Panc1 (cell line): Measurements from ENCODE around the gene CLEC16A. TPM values are rescaled to one million over a fixed set of nuclear protein-coding genes. Genes with fewer than 3 reads are reported as not detected.

Experiments used
- ATAC-seq: fragments of 200-7000 bp; cut with Tn5 transposase; 2 replicates; pipeline ENCODE4 v1.9.1; 2020; ENCODE audit warnings: mild to moderate bottlenecking, moderate library complexity
- BruUV-seq: library from RNA; stranded (reverse); fragments of 400-500 nt; replicated peaks from 2 replicates; lab custom pipeline; 2021; lab: Mats Ljungman, UMichigan
- CTCF ChIA-PET: fragments of 300-600 bp; sonication (Branson Sonifier 250); formaldehyde crosslinking; loops from one replicate; lab custom pipeline; 2022; ENCODE audit warnings: antibody characterized with exemption; lab: Charles Lee
- POLR2A ChIA-PET: fragments of 300-600 bp; sonication (Branson Sonifier 250); formaldehyde crosslinking; loops from one replicate; lab custom pipeline; 2022; ENCODE audit warnings: antibody characterized with exemption; lab: Charles Lee
- DNase-seq: peaks from one replicate; pipeline ENCODE4 v3.0.0-alpha.2; 2010; ENCODE audit warnings: low read depth, low spot score
- H3K27ac ChIP-seq: 2 replicates; pipeline ENCODE4 v1.5.1; 2011; ENCODE audit warnings: mild to moderate bottlenecking, low read length, inconsistent platforms
- H3K27me3 ChIP-seq: fragments of 200-500 bp; sonication (Bioruptor generic); 2 replicates; pipeline ENCODE4 v1.6.0; 2014; ENCODE audit warnings: low read length, inconsistent platforms; ENCODE audit not compliant: control insufficient read depth, insufficient read depth
- H3K36me3 ChIP-seq: fragments of 200-500 bp; sonication (Bioruptor generic); 2 replicates; pipeline ENCODE4 v1.5.1; 2014; ENCODE audit warnings: inconsistent platforms, mild to moderate bottlenecking, low read length, moderate library complexity; ENCODE audit not compliant: control insufficient read depth, insufficient read depth
- H3K4me1 ChIP-seq: 2 replicates; pipeline ENCODE4 v1.5.1; 2011; ENCODE audit warnings: inconsistent platforms, mild to moderate bottlenecking, low read length, moderate library complexity; ENCODE audit not compliant: control insufficient read depth, insufficient read depth
- H3K4me3 ChIP-seq, 2 experiments: 2 replicates each; pipeline ENCODE4 v1.5.1; 2011 to 2012; ENCODE audit warnings: low read depth in 2 of 2, low read length in 2 of 2, mild to moderate bottlenecking in 2 of 2, inconsistent platforms in 1 of 2, moderate library complexity in 1 of 2
- H3K9me3 ChIP-seq: fragments of 200-500 bp; sonication (Bioruptor generic); 2 replicates; pipeline ENCODE4 v1.5.1; 2014; ENCODE audit warnings: low read depth, mild to moderate bottlenecking, inconsistent platforms, low read length, moderate library complexity; ENCODE audit not compliant: control insufficient read depth, insufficient read depth
- CTCF ChIP-seq: fragments of 450-650 bp; IDR thresholded peaks from 2 replicates; pipeline ENCODE4 v1.5.1; 2017; ENCODE audit warnings: mild to moderate bottlenecking
- POLR2AphosphoS5 ChIP-seq: IDR thresholded peaks from 2 replicates; pipeline ENCODE4 v1.6.1; 2012; ENCODE audit warnings: mild to moderate bottlenecking, low read depth, low read length, moderate library complexity
- REST ChIP-seq, 2 experiments: IDR thresholded peaks; 2 replicates each; pipeline ENCODE4 v1.6.1; 2011 to 2012; ENCODE audit warnings: low read depth in 2 of 2, control low read depth in 1 of 2, low read length in 1 of 2, mild to moderate bottlenecking in 1 of 2, moderate library complexity in 1 of 2; ENCODE audit not compliant: insufficient read depth in 1 of 2
- SIN3A ChIP-seq: IDR thresholded peaks from 2 replicates; pipeline ENCODE4 v1.6.1; 2012; ENCODE audit warnings: low read depth, mild to moderate bottlenecking, low read length, moderate library complexity, borderline replicate concordance; ENCODE audit not compliant: insufficient read depth
- TCF7L2 ChIP-seq: IDR thresholded peaks from 2 replicates; pipeline ENCODE4 v1.6.1; 2011; ENCODE audit warnings: mild to moderate bottlenecking, low read depth, low read length, inconsistent platforms
- in situ Hi-C: cut with HindIII; loops from 2 replicates; pipeline ENCODE4 v1.10.0; 2016; ENCODE audit warnings: low sequenced_read_pairs, low pct_unique_long_range_greater_than_20kb
- intact Hi-C: fragments of 100-400 bp; cut with micrococcal nuclease; formaldehyde crosslinking; loops from one replicate; pipeline ENCODE4 v1.10.0; 2022; ENCODE audit not compliant: unreplicated experiment
- total RNA-seq: library from RNA; stranded (reverse); gene quantifications from one replicate; pipeline ENCODE4 v1.2.1, GENCODE V29; 2021; ENCODE audit not compliant: unreplicated experiment

The CLEC16A gene
- total RNA-seq, 1 experiment from 2014 or later, result 21.0 TPM

- H3K27ac ChIP-seq, result peak overlapping the region; percentile 95
- peaks cover 42% of the 10 kb centered on the region for H3K4me1 ChIP-seq
- in situ Hi-C loops, result no loop called here
- no peaks in the 10 kb centered on the region for H3K27me3 ChIP-seq
- ChIA-PET POLR2A (no interaction called here), CTCF (no interaction called here)
- H3K36me3 ChIP-seq, result no peaks in the 10 kb centered on the region; the same call in 1 of the 2 replicates
- H3K4me3 ChIP-seq, result peak overlapping the region; percentile 70 to 71
- no peak for TF ChIP-seq SIN3A
- TF ChIP-seq TCF7L2, result no peak
- TF ChIP-seq REST (IDR thresholded peaks at IDR 0.05; ENCODE audit: insufficient read depth in 1 of 2, low read depth in 2 of 2, low read length in 1 of 2), result no peak
- TF ChIP-seq CTCF, result no peak
- no peak for TF ChIP-seq POLR2AphosphoS5
- ATAC-seq, result no peak
- H3K9me3 ChIP-seq, result no peaks in the 10 kb centered on the region
- DNase-seq, result no peak
- intact Hi-C loops, result no loop called here
- no TSS peak for BruUV-seq
Observed at GRCh38 chr16:10943064-10943353, 1.4 kb upstream of the CLEC16A start.

- BruUV-seq, result TSS peak; percentile 75
- Histone ChIP-seq H3K4me1 (peaks cover 44% of the 10 kb centered on the region), H3K27ac (peak overlapping the region; percentile 85), H3K9me3 (no peaks in the 10 kb centered on the region), H3K36me3 (no peaks in the 10 kb centered on the region; the same call in 1 of the 2 replicates), H3K27me3 (no peaks in the 10 kb centered on the region), H3K4me3 (peak overlapping the region; percentile 70 to 91)
- ATAC-seq, result no peak
- in situ Hi-C loops (no loop called here), intact Hi-C loops (no loop called here)
- DNase-seq, result no peak
- TF ChIP-seq TCF7L2 (no peak), REST (IDR thresholded peaks at IDR 0.05; ENCODE audit: insufficient read depth in 1 of 2, low read depth in 2 of 2, low read length in 1 of 2) (no peak), CTCF (no peak), SIN3A (no peak), POLR2AphosphoS5 (no peak)
- ChIA-PET POLR2A (no interaction called here), CTCF (interaction anchor here (0.6 kb wide), 1 partner anchor 99 kb away, joined by 5 read pairs; no protein-coding TSS in a partner anchor)
Observed at GRCh38 chr16:10945065-10945787, 862 bp downstream of the CLEC16A start.
